Left lung (tissue), 10 donors: Measurements from ENCODE around the gene OLFM4. TPM values are rescaled to one million over a fixed set of nuclear protein-coding genes. Genes with fewer than 3 reads are reported as not detected.

Source experiments
- ATAC-seq: fragments of 200-7000 bp; cut with Tn5 transposase; one replicate; pipeline ENCODE4 v1.9.1; 2020; ENCODE audit warnings: moderate library complexity
- DNase-seq, 4 donors: peaks; one replicate each; pipeline ENCODE4 v3.0.0-alpha.2; 2013 to 2020
- H3K27ac ChIP-seq, 2 donors: fragments of 200-600 bp; sonication (generic) in 1 of 2; one replicate each; pipeline versions ENCODE4 v1.5.0 to v1.8.0; 2020 to 2021
- H3K27me3 ChIP-seq, 2 donors: fragments of 200-600 bp; sonication (generic) in 1 of 2; one replicate each; pipeline versions ENCODE4 v1.5.0 to v1.8.0; 2020 to 2021
- H3K36me3 ChIP-seq, 2 donors: fragments of 200-600 bp; sonication (generic) in 1 of 2; one replicate each; pipeline versions ENCODE4 v1.5.0 to v1.8.0; 2020 to 2021
- H3K4me1 ChIP-seq, 2 donors: fragments of 200-600 bp; one replicate each; pipeline ENCODE4 v1.8.0; 2021
- H3K4me3 ChIP-seq, 2 donors: fragments of 200-600 bp; sonication (generic) in 1 of 2; one replicate each; pipeline versions ENCODE4 v1.5.0 to v1.8.0; 2020 to 2021; ENCODE audit warnings: mild to moderate bottlenecking in 1 of 2
- H3K9me3 ChIP-seq, 2 donors: fragments of 200-600 bp; sonication (generic) in 1 of 2; one replicate each; pipeline versions ENCODE4 v1.5.0 to v1.8.0; 2020 to 2021
- CTCF ChIP-seq, 2 donors: fragments of 200-600 bp; sonication (generic) in 1 of 2; IDR thresholded peaks; one replicate each; pipeline versions ENCODE4 v1.5.0 to v1.8.0; 2021; ENCODE audit warnings: antibody characterized with exemption in 2 of 2
- intact Hi-C, 2 donors: fragments of 100-400 bp; cut with DNase I; formaldehyde crosslinking; loops; one replicate each; pipeline versions ENCODE4 v1.11.2 to v1.14.2; 2022
- polyA plus RNA-seq, 6 donors: library from polyadenylated mRNA; unstranded; fragments of 120-200 nt; gene quantifications; one replicate each; pipeline ENCODE4 v1.2.1, GENCODE V29; 2013; ENCODE audit not compliant: insufficient read length in 6 of 6
- total RNA-seq, 2 donors: library from RNA; stranded (reverse); fragmentation: NEBNext Ultra II Directional; extraction: Animal tissue kit (Norgen Biotek cat#: 25700); gene quantifications; one replicate each; pipeline ENCODE4 v1.2.1, GENCODE V29; 2021
- donor health status: DM: no; HTN: yes; CAD: no.
- donor health status: DM: no; HTN: no; CAD: no.

OLFM4 gene
- total and polyA plus RNA-seq, 8 donors, result 0.09 to 1.6 (median 0.20) TPM

DNA sequence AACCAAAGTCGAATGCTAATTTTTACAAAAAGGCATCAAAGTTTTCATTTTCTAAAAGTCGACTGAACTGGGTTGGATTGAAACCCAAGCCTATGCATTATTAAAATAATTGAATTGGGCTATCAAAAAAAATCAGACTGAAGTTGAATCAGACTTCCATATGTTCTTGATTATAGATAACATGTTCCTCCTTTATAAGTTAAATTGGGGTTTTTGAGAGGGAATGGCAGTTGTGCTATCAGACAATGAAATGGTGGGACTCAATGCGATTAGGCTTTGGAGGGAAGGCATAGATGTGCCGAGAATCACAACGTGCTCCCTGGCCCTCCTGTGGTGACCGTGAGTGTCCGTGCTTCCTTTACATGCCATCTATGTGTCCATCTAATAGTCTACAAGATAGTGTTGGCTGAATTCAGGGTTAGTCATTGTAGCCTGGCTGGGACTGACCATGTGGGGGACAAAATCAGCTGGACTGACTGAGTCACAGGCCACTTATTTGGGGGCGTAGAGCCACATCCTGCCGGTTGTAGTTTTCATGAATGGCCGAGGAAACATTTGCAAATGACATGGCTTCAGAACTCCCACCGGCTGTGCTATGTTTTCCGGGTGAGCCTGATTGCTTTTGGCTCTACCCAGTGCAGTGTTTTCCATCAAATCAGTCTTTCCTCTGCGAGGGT lies 37.1 kb upstream of the OLFM4 start:
- Histone ChIP-seq H3K27ac (no peak overlapping the region), H3K9me3 (no peaks in the 10 kb centered on the region), H3K4me3 (no peak overlapping the region), H3K36me3 (no peaks in the 10 kb centered on the region), H3K27me3 (no peaks in the 10 kb centered on the region), H3K4me1 (no peaks in the 10 kb centered on the region)
- DNase-seq (no peak), ATAC-seq (no peak)
- intact Hi-C loops, result no loop called here
- TF ChIP-seq CTCF (IDR thresholded peaks at IDR 0.05), result no peak

DNA sequence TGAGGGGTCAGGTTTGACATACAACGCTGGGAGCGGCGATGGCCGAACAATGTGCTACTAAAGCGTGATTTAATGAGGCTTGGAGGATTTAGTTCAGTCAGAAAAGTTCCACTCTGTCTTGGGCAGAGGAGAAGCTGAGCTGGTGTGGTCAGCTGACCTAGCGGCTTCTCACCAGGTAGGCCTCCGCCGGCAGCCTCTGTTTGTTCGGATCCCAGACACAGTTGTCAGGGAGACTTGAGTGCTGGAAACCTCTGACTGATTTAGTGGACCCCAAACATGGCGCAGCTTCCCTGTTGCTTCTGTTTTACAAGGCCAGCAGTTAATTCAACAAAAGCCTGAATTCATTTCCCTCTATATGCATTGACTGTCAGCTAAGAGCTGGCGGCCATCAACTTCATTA lies 36.5 kb upstream of the OLFM4 start:
- no peak for ATAC-seq

GRCh38 chr13:52994051-52994450 lies 34.6 kb upstream of the OLFM4 start:
- ATAC-seq (no peak), DNase-seq (no peak)
- intact Hi-C loops, result no loop called here
- Histone ChIP-seq H3K27me3 (no peaks in the 10 kb centered on the region), H3K9me3 (no peaks in the 10 kb centered on the region), H3K4me1 (no peaks in the 10 kb centered on the region), H3K4me3 (no peak overlapping the region), H3K27ac (no peak overlapping the region), H3K36me3 (no peaks in the 10 kb centered on the region)
- no peak for TF ChIP-seq CTCF (IDR thresholded peaks at IDR 0.05)

More for the DNA sequence above, 36.5 kb upstream of the OLFM4 start:
- DNase-seq, result no peak
- H3K4me3 ChIP-seq, result no peak overlapping the region
- no peaks in the 10 kb centered on the region for H3K36me3 ChIP-seq
- TF ChIP-seq CTCF (IDR thresholded peaks at IDR 0.05), result no peak
- H3K27ac ChIP-seq, result no peak overlapping the region
- H3K27me3 ChIP-seq, result no peaks in the 10 kb centered on the region
- no peaks in the 10 kb centered on the region for H3K9me3 ChIP-seq
- H3K4me1 ChIP-seq, result no peaks in the 10 kb centered on the region
- intact Hi-C loops, result no loop called here

- H3K27me3 ChIP-seq, result no peaks in the 10 kb centered on the region
- H3K4me3 ChIP-seq, result no peak overlapping the region
- DNase-seq, result no peak
- intact Hi-C loops, result no loop called here
- no peak for ATAC-seq
- no peaks in the 10 kb centered on the region for H3K4me1 ChIP-seq
- H3K36me3 ChIP-seq, result no peaks in the 10 kb centered on the region
- H3K9me3 ChIP-seq, result no peaks in the 10 kb centered on the region
- no peak for TF ChIP-seq CTCF (IDR thresholded peaks at IDR 0.05)
- no peak overlapping the region for H3K27ac ChIP-seq
Measured at GRCh38 chr13:52994865-52995264, 33.7 kb upstream of the OLFM4 start.

DNA sequence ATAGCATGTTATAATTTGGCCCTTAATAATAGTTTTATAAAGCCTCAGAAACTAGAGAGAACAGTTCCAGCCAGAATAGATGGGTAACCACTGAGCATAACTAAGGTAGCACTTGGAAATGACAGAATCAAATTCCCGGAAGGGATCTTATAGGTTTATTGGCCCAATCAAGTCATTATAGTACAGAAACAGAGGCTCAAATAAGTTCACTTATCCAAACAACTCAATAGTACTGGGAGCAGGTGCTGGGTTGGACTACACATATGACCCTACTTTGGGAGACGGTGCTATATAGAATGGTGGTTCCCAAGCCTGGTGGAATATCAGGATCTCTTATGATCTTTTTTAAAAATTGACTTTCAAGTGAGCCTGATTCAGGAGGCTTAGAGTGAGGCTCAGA lies 32.7 kb upstream of the OLFM4 start:
- Histone ChIP-seq H3K27ac (no peak overlapping the region), H3K4me3 (no peak overlapping the region), H3K9me3 (no peaks in the 10 kb centered on the region), H3K36me3 (no peaks in the 10 kb centered on the region), H3K4me1 (no peaks in the 10 kb centered on the region), H3K27me3 (no peaks in the 10 kb centered on the region)
- DNase-seq (no peak), ATAC-seq (no peak)
- no peak for TF ChIP-seq CTCF (IDR thresholded peaks at IDR 0.05)
- intact Hi-C loops, result no loop called here
